ENCODE measurements around the gene FHOD3.
"Not testable (repeated sequence)": the region's sequence is repeated elsewhere in the genome, so short reads cannot be mapped to it uniquely, and the experiment has no call there.

The FHOD3 gene

GRCh38 chr18:36451454-36452251 is 154.1 kb downstream of the FHOD3 start:
- DNase-seq (ENCODE audit: low spot score) = no peak

GRCh38 chr18:36454245-36454644 is 156.7 kb downstream of the FHOD3 start:
- DNase-seq (ENCODE audit: low spot score) = no peak

- no peak for DNase-seq (ENCODE audit: low spot score)
Observed at GRCh38 chr18:36454848-36455458, 157.4 kb downstream of the FHOD3 start.

GRCh38 chr18:36455931-36456330 is 158.4 kb downstream of the FHOD3 start:
- DNase-seq (ENCODE audit: low spot score) = no peak

- no peak for DNase-seq (ENCODE audit: low spot score)
Observed at GRCh38 chr18:36456622-36457021, 159.1 kb downstream of the FHOD3 start.

- DNase-seq (ENCODE audit: low spot score) = no peak
Observed at GRCh38 chr18:36457683-36458082, 160.2 kb downstream of the FHOD3 start.

- DNase-seq (ENCODE audit: low spot score) = no peak
Observed at GRCh38 chr18:36458306-36458705, 160.8 kb downstream of the FHOD3 start.

- DNase-seq (ENCODE audit: low spot score) = no peak
Observed at GRCh38 chr18:36459203-36459602, 161.7 kb downstream of the FHOD3 start.

GRCh38 chr18:36459786-36460185 is 162.3 kb downstream of the FHOD3 start:
- DNase-seq (ENCODE audit: low spot score) = no peak

GRCh38 chr18:36460324-36460850 is 162.9 kb downstream of the FHOD3 start:
- DNase-seq (ENCODE audit: low spot score) = no peak

GRCh38 chr18:36460854-36461253 is 163.3 kb downstream of the FHOD3 start:
- no peak for DNase-seq (ENCODE audit: low spot score)

- DNase-seq (ENCODE audit: low spot score) = no peak
Observed at GRCh38 chr18:36461551-36461987, 164.1 kb downstream of the FHOD3 start.

GRCh38 chr18:36463516-36463915 is 166.0 kb downstream of the FHOD3 start:
- not testable (repeated sequence) for DNase-seq (ENCODE audit: low spot score)

- no peak for DNase-seq (ENCODE audit: low spot score)
Observed at GRCh38 chr18:36464126-36464651, 166.7 kb downstream of the FHOD3 start.

GRCh38 chr18:36465276-36465675 is 167.8 kb downstream of the FHOD3 start:
- no peak for DNase-seq (ENCODE audit: low spot score)

- no peak for DNase-seq (ENCODE audit: low spot score)
Observed at GRCh38 chr18:36465970-36466369, 168.5 kb downstream of the FHOD3 start.

- DNase-seq (ENCODE audit: low spot score) = no peak
Observed at GRCh38 chr18:36467614-36468013, 170.1 kb downstream of the FHOD3 start.

- DNase-seq (ENCODE audit: low spot score) = no peak
Observed at GRCh38 chr18:36468161-36468560, 170.6 kb downstream of the FHOD3 start.

GRCh38 chr18:36469461-36469860 is 171.9 kb downstream of the FHOD3 start:
- DNase-seq (ENCODE audit: low spot score) = no peak

GRCh38 chr18:36470896-36471295 is 173.4 kb downstream of the FHOD3 start:
- no peak for DNase-seq (ENCODE audit: low spot score)

- DNase-seq (ENCODE audit: low spot score) = no peak
Observed at GRCh38 chr18:36471393-36471792, 173.9 kb downstream of the FHOD3 start.

GRCh38 chr18:36476433-36476832 is 178.9 kb downstream of the FHOD3 start:
- no peak for DNase-seq (ENCODE audit: low spot score)

- DNase-seq (ENCODE audit: low spot score) = no peak
Observed at GRCh38 chr18:36477776-36478175, 180.3 kb downstream of the FHOD3 start.
